Pulmonary artery endothelial cell (primary cell): ENCODE data around the gene ASPHD2. TPM values are rescaled to one million over a fixed set of nuclear protein-coding genes. Genes with fewer than 3 reads are reported as not detected.
"Not testable (repeated sequence)": the region's sequence is repeated elsewhere in the genome, so short reads cannot be mapped to it uniquely, and the experiment has no call there.

Experiments
- DNase-seq: peaks from one replicate; pipeline ENCODE4 v3.0.0-alpha.2; 2011; ENCODE audit warnings: low read depth, low spot score
- total RNA-seq: library from RNA; depleted of rRNA; stranded (reverse); fragments of >200 nt; gene quantifications from 2 replicates; pipeline ENCODE4 v1.2.3, GENCODE V29; 2014

Gene ASPHD2
- total RNA-seq, 1 donor from 2014 or later: 8.2 TPM

GRCh38 chr22:26416670-26417276, 12.3 kb upstream of the ASPHD2 start:
- no peak for DNase-seq

- DNase-seq: no peak
Measured at GRCh38 chr22:26417406-26417805, 11.7 kb upstream of the ASPHD2 start.

- no peak for DNase-seq
Measured at GRCh38 chr22:26418620-26419019, 10.4 kb upstream of the ASPHD2 start.

GRCh38 chr22:26426924-26427323, 2.1 kb upstream of the ASPHD2 start:
- no peak for DNase-seq

GRCh38 chr22:26429458-26430286, 612 bp downstream of the ASPHD2 start:
- no peak for DNase-seq

- no peak for DNase-seq
Measured at GRCh38 chr22:26430600-26430999, 1.5 kb downstream of the ASPHD2 start.

GRCh38 chr22:26431261-26431995, 2.4 kb downstream of the ASPHD2 start:
- DNase-seq: peak; percentile 32

GRCh38 chr22:26432619-26433311, 3.7 kb downstream of the ASPHD2 start:
- no peak for DNase-seq

GRCh38 chr22:26433805-26434204, 4.7 kb downstream of the ASPHD2 start:
- DNase-seq: no peak

GRCh38 chr22:26435327-26436093, 6.5 kb downstream of the ASPHD2 start:
- DNase-seq: no peak

GRCh38 chr22:26436903-26437515, 7.9 kb downstream of the ASPHD2 start:
- no peak for DNase-seq

- DNase-seq: no peak
Measured at GRCh38 chr22:26437694-26438392, 8.8 kb downstream of the ASPHD2 start.

GRCh38 chr22:26438776-26439175, 9.7 kb downstream of the ASPHD2 start:
- not testable (repeated sequence) for DNase-seq

- no peak for DNase-seq
Measured at GRCh38 chr22:26439559-26439958, 10.5 kb downstream of the ASPHD2 start.

- no peak for DNase-seq
Measured at GRCh38 chr22:26442086-26442756, 13.2 kb downstream of the ASPHD2 start.

- no peak for DNase-seq
Measured at GRCh38 chr22:26443901-26444690, 15.0 kb downstream of the ASPHD2 start.

GRCh38 chr22:26444777-26445176, 15.7 kb downstream of the ASPHD2 start:
- DNase-seq: no peak

- no peak for DNase-seq
Measured at GRCh38 chr22:26445577-26446275, 16.7 kb downstream of the ASPHD2 start.
